GM23338 (cell line): ENCODE measurements around the gene TBRG4. TPM values are rescaled to one million over a fixed set of nuclear protein-coding genes. Genes with fewer than 3 reads are reported as not detected.

Source experiments
- ATAC-seq: fragments of 200-7000 bp; cut with Tn5 transposase; 3 replicates; pipeline ENCODE4 v1.9.1; 2020
- DNase-seq: peaks from one replicate; pipeline ENCODE4 v3.0.0-alpha.2; 2015; ENCODE audit warnings: low spot score
- H2AFZ ChIP-seq: fragments of 200-600 bp; sonication (generic); 2 replicates; pipeline ENCODE4 v1.8.0; 2016; ENCODE audit warnings: antibody characterized with exemption, mild to moderate bottlenecking, moderate library complexity
- H3F3A ChIP-seq: fragments of 200-600 bp; sonication (generic); replicated peaks from 2 replicates; pipeline ENCODE4 v1.8.0; 2017; ENCODE audit warnings: antibody characterized with exemption, mixed run types, low read depth
- H3K27ac ChIP-seq: fragments of 200-600 bp; sonication (generic); 2 replicates; pipeline ENCODE4 v1.6.1; 2016; ENCODE audit warnings: low read depth
- H3K27me3 ChIP-seq: fragments of 200-600 bp; sonication (generic); 2 replicates; pipeline ENCODE4 v1.8.0; 2016; ENCODE audit warnings: mild to moderate bottlenecking, mixed run types, moderate library complexity; ENCODE audit not compliant: insufficient read depth
- H3K36me3 ChIP-seq: fragments of 200-600 bp; sonication (generic); 2 replicates; pipeline ENCODE4 v1.8.0; 2016; ENCODE audit warnings: mild to moderate bottlenecking; ENCODE audit not compliant: insufficient read depth
- H3K4me1 ChIP-seq: fragments of 200-600 bp; sonication (generic); 2 replicates; pipeline ENCODE4 v1.8.0; 2016; ENCODE audit warnings: mild to moderate bottlenecking, moderate library complexity; ENCODE audit not compliant: insufficient read depth
- H3K4me2 ChIP-seq: fragments of 200-600 bp; sonication (generic); 2 replicates; pipeline ENCODE4 v1.7.1; 2017; ENCODE audit warnings: mixed run types
- H3K4me3 ChIP-seq: fragments of 200-600 bp; sonication (generic); 2 replicates; pipeline ENCODE4 v1.6.1; 2016; ENCODE audit warnings: mixed run types
- H3K79me2 ChIP-seq: fragments of 200-600 bp; sonication (generic); replicated peaks from 2 replicates; pipeline ENCODE4 v1.8.0; 2017; ENCODE audit warnings: mild to moderate bottlenecking; ENCODE audit not compliant: insufficient read depth
- H3K9me2 ChIP-seq: fragments of 200-600 bp; sonication (generic); 2 replicates; pipeline ENCODE4 v1.8.0; 2017; ENCODE audit not compliant: insufficient read depth
- H4K20me1 ChIP-seq: fragments of 200-600 bp; sonication (generic); replicated peaks from 2 replicates; pipeline ENCODE4 v1.8.0; 2017; ENCODE audit warnings: mild to moderate bottlenecking; ENCODE audit not compliant: insufficient read depth
- H3K27ac Mint-ChIP-seq: 2 replicates; pipeline ENCODE4 v1.8.0; 2020; ENCODE audit warnings: inconsistent platforms, mild to moderate bottlenecking, moderate library complexity, mixed read lengths
- H3K27me3 Mint-ChIP-seq: 3 replicates; pipeline ENCODE4 v1.8.0; 2022; ENCODE audit warnings: low read depth, mild to moderate bottlenecking, moderate library complexity, mixed read lengths, inconsistent platforms; ENCODE audit not compliant: insufficient read depth, poor library complexity
- H3K36me3 Mint-ChIP-seq: 3 replicates; pipeline ENCODE4 v1.8.0; 2021; ENCODE audit warnings: low read depth, mild to moderate bottlenecking, inconsistent platforms, moderate library complexity, mixed read lengths
- H3K4me1 Mint-ChIP-seq: 3 replicates; pipeline ENCODE4 v1.8.0; 2020; ENCODE audit warnings: mild to moderate bottlenecking, inconsistent platforms, mixed read lengths
- H3K4me3 Mint-ChIP-seq: 3 replicates; pipeline ENCODE4 v1.8.0; 2021; ENCODE audit warnings: moderate library complexity, mild to moderate bottlenecking, inconsistent platforms, mixed read lengths
- H3K9me3 Mint-ChIP-seq: 3 replicates; pipeline ENCODE4 v1.8.0; 2020; ENCODE audit warnings: moderate library complexity, mild to moderate bottlenecking, inconsistent platforms, mixed read lengths
- CREB1 ChIP-seq: fragments of 250-450 bp; sonication (Bioruptor Pico); IDR thresholded peaks from 2 replicates; pipeline ENCODE4 v1.5.0; 2020; ENCODE audit warnings: low read depth, mild to moderate bottlenecking, moderate library complexity
- CTCF ChIP-seq, 2 experiments: fragments of 200-600 bp in 1 of 2; sonication (generic) in 1 of 2; conservative IDR thresholded peaks; 2 replicates each; pipeline versions ENCODE4 v1.5.1 to v1.6.1; 2016 to 2017; ENCODE audit warnings: antibody characterized with exemption in 2 of 2, low read depth in 2 of 2, mild to moderate bottlenecking in 2 of 2, moderate library complexity in 1 of 2
- EZH2 ChIP-seq: fragments of 200-600 bp; sonication (generic); IDR thresholded peaks from one replicate; pipeline ENCODE4 v1.8.0; 2017; ENCODE audit warnings: antibody characterized with exemption, mild to moderate bottlenecking, low read depth; ENCODE audit not compliant: unreplicated experiment
- EZH2phosphoT487 ChIP-seq: fragments of 200-600 bp; sonication (generic); IDR thresholded peaks from one replicate; pipeline ENCODE4 v1.8.1; 2018; ENCODE audit warnings: antibody characterized with exemption; ENCODE audit not compliant: unreplicated experiment
- JUNB ChIP-seq: IDR thresholded peaks from one replicate; pipeline ENCODE4 v1.6.1; 2016; ENCODE audit warnings: antibody characterized with exemption; ENCODE audit not compliant: unreplicated experiment
- NANOG ChIP-seq: IDR thresholded peaks from 2 replicates; pipeline ENCODE4 v1.6.1; 2016; ENCODE audit warnings: antibody characterized with exemption, borderline replicate concordance
- STAT1 ChIP-seq: IDR thresholded peaks from one replicate; pipeline ENCODE4 v1.6.1; 2016; ENCODE audit warnings: antibody characterized with exemption; ENCODE audit not compliant: unreplicated experiment
- ZNF114 ChIP-seq: fragments of 250-450 bp; sonication (Bioruptor Pico); IDR thresholded peaks from 2 replicates; pipeline ENCODE4 v1.5.0; 2020; ENCODE audit warnings: mild to moderate bottlenecking, moderate library complexity
- ZNF462 ChIP-seq: fragments of 250-450 bp; sonication (Bioruptor Pico); IDR thresholded peaks from 2 replicates; pipeline ENCODE4 v1.5.0; 2020; ENCODE audit warnings: mild to moderate bottlenecking, moderate library complexity
- polyA plus RNA-seq: library from polyadenylated mRNA; unstranded; fragments of >200 nt; fragmentation: Nextera tagmentation; extraction: Ambion mirVana; gene quantifications from 2 replicates; pipeline ENCODE4 v1.2.1, GENCODE V29; 2016
- total RNA-seq: library from RNA; depleted of rRNA; stranded (reverse); fragments of >200 nt; shearing (Covaris generic); gene quantifications from 2 replicates; pipeline ENCODE4 v1.2.3, GENCODE V29; 2014
- TF ChIP-seq, protein P1 (sequence below): IDR thresholded peaks from 2 replicates; pipeline ENCODE4 v1.6.1; 2016; ENCODE audit warnings: antibody characterized with exemption

The TBRG4 gene
- total and polyA plus RNA-seq, 2 experiments from 2014 or later: 72.5 to 162 TPM

DNA sequence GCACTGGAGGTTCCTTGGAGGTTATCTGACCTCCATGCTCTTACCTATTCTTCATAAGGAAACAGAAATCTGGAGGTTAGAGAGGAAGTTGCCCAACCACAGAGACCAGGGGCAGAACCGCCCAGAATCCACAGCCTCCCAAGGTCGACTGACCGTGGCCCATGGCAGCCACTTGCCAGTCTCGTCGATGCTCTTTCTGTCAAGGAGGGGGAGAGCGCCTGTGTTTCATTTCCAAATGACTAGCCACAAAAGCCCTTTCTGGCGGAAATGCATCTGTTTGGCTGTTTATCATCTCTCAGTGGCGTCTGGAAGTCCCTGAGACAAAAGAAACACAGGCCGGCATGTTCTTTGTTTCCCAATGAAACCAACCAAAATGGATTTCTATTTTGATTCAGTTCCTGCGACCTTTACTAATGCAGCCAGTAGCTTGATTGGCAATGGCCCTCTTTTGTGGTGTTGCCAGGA is 49.0 kb upstream of the TBRG4 start (continued):
- TF ChIP-seq JUNB (no peak), ZNF114 (CRISPR knock-in tag) (no peak), CREB1 (CRISPR knock-in tag) (no peak)

DNA sequence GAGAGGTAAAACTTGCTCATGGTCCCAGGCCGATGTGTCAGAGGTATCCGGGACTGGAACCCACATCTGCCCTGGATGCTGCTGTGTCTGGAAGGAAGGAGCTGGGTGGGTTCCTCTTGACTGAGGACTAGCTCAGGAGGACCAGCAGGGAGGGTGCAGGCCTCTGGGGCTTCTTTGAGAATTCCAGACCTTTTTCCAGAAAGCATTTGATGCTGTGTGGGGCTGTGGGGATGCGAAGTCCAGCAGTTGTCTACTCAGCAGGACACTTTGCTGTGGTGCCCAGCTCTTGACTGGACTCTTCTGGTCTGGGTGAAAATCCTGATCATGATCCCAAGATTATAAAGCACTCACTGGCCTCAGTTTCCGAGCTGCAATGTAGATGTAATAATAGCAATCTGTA is 47.8 kb upstream of the TBRG4 start:
- H3K27me3 Mint-ChIP-seq: peaks cover 32% of the 10 kb centered on the region
- Histone ChIP-seq H3K79me2 (no peaks in the 10 kb centered on the region), H3K4me3 (no peak overlapping the region), H3F3A (no peaks in the 10 kb centered on the region), H3K27ac (no peak overlapping the region), H3K9me2 (0 out of 2 replicates have a peak, but pooled peaks cover 3% of the 10 kb centered on the region), H2AFZ (no peak overlapping the region), H3K36me3 (no peaks in the 10 kb centered on the region), H3K4me1 (peaks cover 3% of the 10 kb centered on the region; the same call in 1 of the 2 replicates), H3K27me3 (peaks cover 14% of the 10 kb centered on the region), H3K4me2 (no peak overlapping the region), H4K20me1 (no peaks in the 10 kb centered on the region)
- no peak overlapping the region for H3K4me3 Mint-ChIP-seq
- H3K27ac Mint-ChIP-seq: no peak overlapping the region
- H3K9me3 Mint-ChIP-seq: 0 out of 3 replicates have a peak, but pooled peaks cover 6% of the 10 kb centered on the region
- peaks cover 11% of the 10 kb centered on the region for H3K4me1 Mint-ChIP-seq
- ATAC-seq (no peak), DNase-seq (no peak)
- TF ChIP-seq, protein P1, sequence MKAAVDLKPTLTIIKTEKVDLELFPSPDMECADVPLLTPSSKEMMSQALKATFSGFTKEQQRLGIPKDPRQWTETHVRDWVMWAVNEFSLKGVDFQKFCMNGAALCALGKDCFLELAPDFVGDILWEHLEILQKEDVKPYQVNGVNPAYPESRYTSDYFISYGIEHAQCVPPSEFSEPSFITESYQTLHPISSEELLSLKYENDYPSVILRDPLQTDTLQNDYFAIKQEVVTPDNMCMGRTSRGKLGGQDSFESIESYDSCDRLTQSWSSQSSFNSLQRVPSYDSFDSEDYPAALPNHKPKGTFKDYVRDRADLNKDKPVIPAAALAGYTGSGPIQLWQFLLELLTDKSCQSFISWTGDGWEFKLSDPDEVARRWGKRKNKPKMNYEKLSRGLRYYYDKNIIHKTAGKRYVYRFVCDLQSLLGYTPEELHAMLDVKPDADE: no peak
- no peak for TF ChIP-seq EZH2phosphoT487
- no peak for TF ChIP-seq NANOG
- H3K36me3 Mint-ChIP-seq: no peaks in the 10 kb centered on the region

GRCh38 chr7:45158471-45158870 is 47.0 kb upstream of the TBRG4 start:
- Histone ChIP-seq H3K4me3 (peak overlapping the region; percentile 72; the same call in 1 of the 2 replicates), H3K27me3 (peaks cover 14% of the 10 kb centered on the region), H3K4me1 (peaks cover 3% of the 10 kb centered on the region; the same call in 1 of the 2 replicates), H3K27ac (no peak overlapping the region), H3K9me2 (0 out of 2 replicates have a peak, but pooled peaks cover 3% of the 10 kb centered on the region), H4K20me1 (no peaks in the 10 kb centered on the region), H3K36me3 (no peaks in the 10 kb centered on the region), H2AFZ (no peak overlapping the region; the same call in 1 of the 2 replicates), H3K79me2 (no peaks in the 10 kb centered on the region), H3K4me2 (peak overlapping the region; percentile 84), H3F3A (no peaks in the 10 kb centered on the region)
- peaks cover 11% of the 10 kb centered on the region for H3K4me1 Mint-ChIP-seq
- TF ChIP-seq EZH2 (no peak), ZNF462 (CRISPR knock-in tag) (no peak), CREB1 (CRISPR knock-in tag) (no peak), STAT1 (no peak), CTCF (conservative IDR thresholded peaks at IDR 0.05; ENCODE audit: low read depth in 2 of 2) (no peak)
- peaks cover 32% of the 10 kb centered on the region for H3K27me3 Mint-ChIP-seq
- ATAC-seq (no peak), DNase-seq (no peak)
- H3K9me3 Mint-ChIP-seq: 0 out of 3 replicates have a peak, but pooled peaks cover 2% of the 10 kb centered on the region
- H3K36me3 Mint-ChIP-seq: no peaks in the 10 kb centered on the region
- peak overlapping the region; percentile 64 for H3K4me3 Mint-ChIP-seq
- H3K27ac Mint-ChIP-seq: no peak overlapping the region
